ENCODE results near the gene TMCO4.
A peak's percentile ranks its signal among the peaks of the same experiment; 100 is the strongest.

TMCO4 gene

GRCh38 chr1:19813643-19813960 lies 13.9 kb upstream of the TMCO4 start:
- DNase-seq (ENCODE audit: low read depth in 2 of 2): no peak

- DNase-seq (ENCODE audit: low read depth in 2 of 2): no peak
These were observed 13.3 kb upstream of the TMCO4 start for GRCh38 chr1:19812875-19813642.

- peak in 1 of 2 experiments; percentile 7 for DNase-seq (ENCODE audit: low read depth in 2 of 2)
These were observed 11.6 kb upstream of the TMCO4 start for GRCh38 chr1:19811206-19811851.

- DNase-seq (ENCODE audit: low read depth in 2 of 2): no peak
These were observed 9.5 kb upstream of the TMCO4 start for GRCh38 chr1:19809044-19809750.

- no peak for DNase-seq (ENCODE audit: low read depth in 2 of 2)
These were observed 8.6 kb upstream of the TMCO4 start for GRCh38 chr1:19808351-19808750.

GRCh38 chr1:19804831-19805251 lies 5.1 kb upstream of the TMCO4 start:
- DNase-seq (ENCODE audit: low read depth in 2 of 2): no peak

- no peak for DNase-seq (ENCODE audit: low read depth in 2 of 2)
These were observed 2.6 kb upstream of the TMCO4 start for GRCh38 chr1:19802269-19802668.

GRCh38 chr1:19800076-19800804 lies 524 bp upstream of the TMCO4 start:
- peak; percentile 39 to 42 for DNase-seq (ENCODE audit: low read depth in 2 of 2)

- no peak for DNase-seq (ENCODE audit: low read depth in 2 of 2)
These were observed 1.1 kb downstream of the TMCO4 start for GRCh38 chr1:19798486-19799229.

- DNase-seq (ENCODE audit: low read depth in 2 of 2): no peak
These were observed 1.9 kb downstream of the TMCO4 start for GRCh38 chr1:19797827-19798226.

- no peak for DNase-seq (ENCODE audit: low read depth in 2 of 2)
These were observed 5.1 kb downstream of the TMCO4 start for GRCh38 chr1:19794583-19794982.

- DNase-seq (ENCODE audit: low read depth in 2 of 2): no peak
These were observed 6.2 kb downstream of the TMCO4 start for GRCh38 chr1:19793360-19794046.

GRCh38 chr1:19792237-19793002 lies 7.3 kb downstream of the TMCO4 start:
- no peak for DNase-seq (ENCODE audit: low read depth in 2 of 2)

GRCh38 chr1:19790061-19790975 lies 9.4 kb downstream of the TMCO4 start:
- DNase-seq (ENCODE audit: low read depth in 2 of 2): peak; percentile 6 to 15

- DNase-seq (ENCODE audit: low read depth in 2 of 2): no peak
These were observed 12.7 kb downstream of the TMCO4 start for GRCh38 chr1:19786988-19787423.

GRCh38 chr1:19785660-19786059 lies 14.1 kb downstream of the TMCO4 start:
- DNase-seq (ENCODE audit: low read depth in 2 of 2): no peak

- no peak for DNase-seq (ENCODE audit: low read depth in 2 of 2)
These were observed 19.3 kb downstream of the TMCO4 start for GRCh38 chr1:19780267-19780877.

- no peak for DNase-seq (ENCODE audit: low read depth in 2 of 2)
These were observed 22.8 kb downstream of the TMCO4 start for GRCh38 chr1:19776933-19777332.

GRCh38 chr1:19776287-19776686 lies 23.4 kb downstream of the TMCO4 start:
- no peak for DNase-seq (ENCODE audit: low read depth in 2 of 2)

All from fibroblast of skin of left biceps (primary cell).